HG02938 (cell line): ENCODE measurements around the gene GINS2.

Experiments used
- ATAC-seq: cut with Tn5 transposase; IDR thresholded peaks from one replicate; pipeline ENCODE4 v1.9.1; 2021; ENCODE audit warnings: mild to moderate bottlenecking, moderate library complexity; ENCODE audit not compliant: unreplicated experiment

The GINS2 gene

GRCh38 chr16:85655216-85656129 is 33.3 kb downstream of the GINS2 start:
- no peak for ATAC-seq

GRCh38 chr16:85654251-85655095 is 34.3 kb downstream of the GINS2 start:
- ATAC-seq, result no peak

DNA sequence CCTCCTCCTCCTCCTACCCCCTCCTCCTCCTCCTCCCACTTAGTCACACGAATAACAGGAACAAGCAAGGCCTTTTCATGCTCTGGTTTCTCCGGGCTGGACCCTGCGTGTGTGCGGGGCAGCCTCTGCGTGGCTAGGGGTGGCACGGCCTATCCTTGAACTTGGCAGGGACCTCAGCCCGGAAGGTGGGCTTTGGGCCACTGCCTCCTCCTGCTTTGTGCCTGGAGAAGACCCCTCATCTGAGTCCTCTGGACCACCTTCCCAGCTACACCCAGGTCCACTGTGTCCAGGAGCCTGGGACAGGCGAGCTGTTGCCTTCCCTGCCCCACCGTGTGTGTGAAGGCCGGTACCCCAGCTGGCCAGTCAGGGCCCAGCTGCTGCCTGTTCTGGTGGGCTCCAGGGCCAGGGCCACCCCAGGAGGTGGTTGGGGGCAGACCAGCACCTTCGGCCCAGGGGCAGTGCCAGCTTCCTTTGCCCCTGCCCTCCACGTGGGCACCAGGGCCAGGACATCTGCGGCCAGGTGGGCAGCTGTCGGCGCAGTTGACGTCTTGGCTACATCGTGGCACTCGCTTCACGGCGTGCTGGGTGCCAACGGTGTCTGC is 35.4 kb downstream of the GINS2 start:
- ATAC-seq, result no peak

DNA sequence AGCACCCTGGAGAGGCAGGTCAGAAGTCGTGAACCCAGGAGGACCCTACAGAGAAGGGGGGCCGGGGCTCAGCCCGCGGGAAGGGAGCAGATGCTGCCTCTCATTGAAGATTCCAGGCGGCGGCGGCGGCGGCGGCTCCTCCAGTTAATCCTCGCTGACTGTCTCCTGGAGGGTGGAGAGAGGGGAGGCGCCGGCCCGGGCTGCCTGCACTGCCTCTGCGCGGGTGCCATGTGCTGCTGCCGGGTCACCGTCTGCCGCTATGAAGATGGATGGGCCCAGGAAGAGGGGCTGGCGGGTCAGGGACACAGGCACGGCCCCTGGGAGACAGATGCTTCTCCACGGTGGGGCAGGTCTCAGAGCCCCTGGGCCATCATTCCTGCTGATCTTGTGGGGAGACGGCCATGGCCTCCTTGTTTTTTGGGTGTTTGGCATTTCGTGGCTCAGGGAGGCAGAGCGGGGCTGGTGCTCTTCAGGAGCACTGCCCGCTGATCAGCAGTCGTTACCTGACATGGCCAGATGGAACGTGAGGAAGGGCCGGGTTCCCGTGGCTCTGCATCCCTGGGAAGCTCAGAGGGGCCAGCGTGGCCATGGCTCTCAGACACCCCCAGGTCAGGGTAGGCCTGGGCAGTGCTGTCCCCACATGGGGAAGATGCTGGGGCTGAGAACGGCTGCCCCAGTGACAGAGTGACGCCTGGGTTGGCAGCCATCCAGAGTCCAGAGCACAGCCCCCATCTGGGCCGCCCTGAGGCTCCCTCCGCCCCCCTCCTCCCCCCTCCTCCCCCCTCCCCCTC is 36.1 kb downstream of the GINS2 start:
- no peak for ATAC-seq

- ATAC-seq, result no peak
These were observed 36.9 kb downstream of the GINS2 start for GRCh38 chr16:85651629-85652430.

- no peak for ATAC-seq
These were observed 37.7 kb downstream of the GINS2 start for GRCh38 chr16:85650844-85651628.

DNA sequence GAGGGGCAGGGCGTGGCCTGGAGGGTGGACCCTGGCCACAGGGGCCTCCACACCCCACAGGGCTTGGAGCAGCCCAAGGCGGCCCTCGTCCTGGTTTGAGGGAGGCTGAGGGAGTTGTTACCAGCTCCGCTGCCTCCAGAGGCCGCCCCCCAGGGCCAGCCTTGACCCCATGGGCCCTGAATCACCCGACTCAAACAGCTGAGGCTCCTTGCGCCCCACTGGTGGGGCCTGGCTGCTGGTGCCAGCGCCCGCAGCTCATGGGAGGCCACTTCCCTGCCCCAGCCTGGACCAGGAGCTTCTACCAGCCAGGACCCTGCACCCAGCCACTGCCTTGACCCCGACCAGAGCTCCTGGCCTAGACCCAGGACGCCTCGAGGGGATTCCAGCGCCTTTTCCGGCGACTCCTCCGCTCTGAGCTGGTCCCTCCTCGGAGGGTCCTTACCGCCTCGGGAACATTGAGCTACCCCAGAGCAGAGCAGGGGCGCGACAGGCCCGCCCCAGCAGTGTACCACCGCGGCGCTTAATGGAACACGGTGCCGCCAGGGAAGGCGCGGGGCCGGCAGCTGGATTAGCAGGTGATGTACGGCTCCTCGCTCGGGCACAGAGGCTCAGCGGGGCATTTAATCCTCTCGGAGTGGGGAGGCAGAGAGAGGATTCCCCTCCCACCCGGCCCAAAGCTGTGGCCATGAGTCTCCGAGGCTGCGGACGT is 38.5 kb downstream of the GINS2 start:
- no peak for ATAC-seq

- ATAC-seq, result no peak
These were observed 39.2 kb downstream of the GINS2 start for GRCh38 chr16:85649411-85650134.

GRCh38 chr16:85648805-85649204 is 39.9 kb downstream of the GINS2 start:
- no peak for ATAC-seq

DNA sequence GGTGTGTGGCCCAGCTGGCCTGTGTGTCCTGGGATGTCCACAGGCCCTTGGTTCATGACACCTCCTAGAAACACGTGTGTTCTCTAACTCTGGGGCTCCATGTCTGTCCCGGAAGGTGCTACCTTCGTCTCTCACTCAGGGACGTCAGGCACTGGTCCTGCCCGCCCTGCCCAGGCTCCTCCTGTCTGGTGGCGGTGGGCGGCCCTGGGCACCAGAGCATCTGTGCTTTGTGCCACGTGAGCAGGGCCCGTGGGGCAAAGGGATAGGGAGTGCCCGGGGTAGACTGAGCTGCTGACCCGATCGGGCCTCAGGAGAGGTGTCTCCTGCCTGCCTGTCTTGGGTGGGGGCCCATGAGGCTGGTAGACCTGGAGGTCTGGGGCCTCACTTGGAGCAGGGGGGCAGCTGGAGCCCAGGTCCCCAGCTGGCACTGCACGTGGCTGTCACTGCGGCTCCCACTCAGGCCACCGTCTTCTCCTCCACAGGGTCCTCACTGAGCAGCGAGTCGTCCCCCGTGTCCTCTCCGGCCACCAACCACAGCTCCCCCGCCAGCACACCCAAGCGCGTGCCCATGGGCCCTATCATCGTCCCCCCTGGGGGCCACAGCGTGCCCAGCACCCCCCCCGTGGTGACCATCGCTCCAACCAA is 40.6 kb downstream of the GINS2 start:
- no peak for ATAC-seq

DNA sequence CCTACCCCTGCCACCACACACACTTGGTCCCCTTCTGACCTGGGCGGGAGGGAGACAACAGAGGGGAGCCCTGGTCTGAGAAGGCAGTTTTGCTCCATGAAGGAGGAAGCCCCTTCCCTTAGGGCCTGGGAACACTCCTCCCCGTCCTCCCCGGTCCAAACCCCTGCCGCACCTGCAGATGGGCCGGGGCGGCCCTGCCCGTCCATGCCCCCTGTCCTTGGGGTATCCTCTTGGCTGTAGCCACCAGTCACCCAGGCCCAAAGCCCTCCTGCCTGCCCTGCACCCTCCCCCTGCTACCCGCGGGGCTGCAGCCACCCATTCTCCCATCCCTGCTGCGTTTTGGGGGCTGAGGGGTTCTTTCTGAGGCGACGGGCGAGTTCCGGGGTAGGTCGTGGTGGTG is 41.8 kb downstream of the GINS2 start:
- no peak for ATAC-seq

GRCh38 chr16:85646358-85646907 is 42.3 kb downstream of the GINS2 start:
- no peak for ATAC-seq

DNA sequence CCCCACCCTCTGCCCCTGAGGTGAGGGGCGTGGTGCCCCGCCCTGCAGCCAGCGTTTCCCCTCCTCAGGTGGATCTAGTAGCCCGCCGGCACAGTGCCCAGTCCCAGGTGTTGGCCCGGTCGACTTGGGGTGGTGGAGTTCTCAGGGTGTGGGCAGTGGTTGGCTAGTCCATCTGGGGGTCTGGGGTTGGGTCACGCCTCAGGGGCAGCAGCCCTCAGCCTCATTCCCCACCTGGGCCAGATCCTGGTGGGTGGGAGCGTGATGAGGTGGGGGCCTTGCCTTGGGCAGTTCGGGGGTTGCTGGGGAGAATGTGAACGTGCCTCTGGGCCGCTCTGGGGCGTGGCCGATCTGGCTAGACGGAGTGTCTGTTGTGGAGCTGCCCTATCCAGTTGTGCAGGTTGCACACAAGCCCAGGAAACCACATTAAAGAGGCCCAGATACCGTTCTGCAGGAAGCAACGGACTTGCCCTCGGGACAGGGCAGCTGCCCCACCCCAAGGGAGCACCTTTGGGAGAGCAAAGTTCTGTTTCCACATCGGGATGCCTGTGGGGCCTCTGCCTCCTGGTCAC is 43.6 kb downstream of the GINS2 start:
- no peak for ATAC-seq

DNA sequence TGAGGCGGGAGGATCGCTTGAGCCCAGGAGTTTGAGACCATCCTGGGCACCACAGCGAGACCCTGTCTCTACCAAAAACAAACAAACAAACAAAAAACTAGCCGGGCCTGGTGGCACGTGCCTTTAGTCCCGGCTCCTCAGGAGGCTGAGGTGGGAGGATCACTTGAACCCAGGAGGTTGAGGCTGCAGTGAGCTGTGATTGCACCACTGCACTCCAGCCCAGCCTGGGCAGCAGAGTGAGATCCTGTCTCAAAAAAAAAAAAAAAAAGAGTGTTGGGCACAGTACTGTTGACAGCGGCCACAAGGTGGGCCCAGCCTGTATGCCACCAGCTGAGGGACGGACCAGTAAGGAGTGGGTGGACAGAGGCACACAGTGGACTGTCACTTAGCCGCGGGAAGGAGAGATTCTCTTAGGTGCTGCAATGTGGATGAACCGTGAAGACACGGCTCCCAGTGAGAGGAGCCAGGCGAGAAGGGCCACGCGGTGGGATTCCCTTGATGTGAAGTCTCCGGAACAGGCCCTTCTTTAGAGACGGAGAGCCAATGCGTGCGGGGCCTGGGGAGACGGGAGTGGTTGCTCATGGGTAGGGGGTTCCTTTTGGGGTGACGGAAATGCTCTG is 44.6 kb downstream of the GINS2 start:
- no peak for ATAC-seq

DNA sequence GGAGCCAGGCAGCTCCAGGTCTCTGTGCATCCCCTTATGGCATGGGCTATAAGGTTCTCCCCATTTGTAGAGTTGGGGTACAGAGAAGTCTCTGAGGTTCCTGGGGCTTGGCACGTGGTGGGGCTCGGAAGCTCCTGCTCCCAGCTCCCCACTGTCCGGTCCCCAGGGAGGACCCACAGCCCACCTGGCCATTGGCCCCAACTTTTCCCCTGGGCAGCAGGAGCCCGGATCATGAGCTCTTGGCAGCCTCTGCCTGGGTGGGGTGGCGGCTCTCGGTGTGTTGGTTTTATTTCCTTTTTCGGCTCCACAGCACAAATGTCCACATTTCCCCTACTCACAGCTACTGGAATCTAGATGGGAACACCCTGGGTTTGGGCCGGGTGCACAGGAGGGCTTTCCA is 45.1 kb downstream of the GINS2 start:
- ATAC-seq, result no peak

- no peak for ATAC-seq
These were observed 45.9 kb downstream of the GINS2 start for GRCh38 chr16:85642762-85643358.
